Activated CD4-positive, alpha-beta T cell treated with anti-CD3 and anti-CD28 coated beads, Interleukin-2, Interleukin-6, amounts not matched to agents 100 ng/mL and 50 ng/mL, durations not matched to agents 16 hours and 8 hours (primary cell): ENCODE measurements around the gene USE1.

Experiments
- DNase-seq: peaks from one replicate; pipeline ENCODE4 v3.0.0-alpha.2; 2020

Gene USE1

DNA sequence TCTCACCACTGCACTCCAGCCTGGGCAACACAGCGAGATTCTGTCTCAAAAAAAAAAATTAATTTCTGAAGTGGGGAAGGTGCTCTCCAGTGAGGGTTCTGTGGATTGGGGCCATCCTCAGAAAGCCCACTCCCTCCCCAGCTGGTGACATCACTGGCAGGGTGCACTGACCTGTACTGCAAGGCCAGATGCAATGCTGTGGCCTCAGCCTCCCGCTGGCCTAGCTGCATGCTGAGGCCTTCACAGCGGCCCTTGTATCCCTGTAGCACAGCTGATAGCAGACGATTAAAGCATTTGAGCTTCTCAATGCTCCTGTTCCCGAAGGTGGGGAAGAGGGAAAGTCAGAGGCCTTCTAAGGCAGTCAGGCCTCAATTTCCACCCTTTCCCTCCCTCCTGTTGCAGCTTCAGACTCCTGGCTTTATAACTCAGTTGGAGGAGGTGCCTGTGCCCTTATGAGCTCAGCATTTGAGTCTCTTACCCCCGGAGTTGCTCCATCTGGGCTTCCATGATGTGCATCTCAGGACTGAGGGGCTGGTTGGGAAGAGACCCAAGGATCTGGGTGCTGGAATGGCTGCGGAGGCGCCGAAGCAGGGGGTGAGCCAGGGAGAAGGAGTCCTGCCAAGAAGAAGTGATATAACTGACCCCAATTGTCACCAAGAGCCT is 44.1 kb downstream of the USE1 start:
- no peak for DNase-seq

GRCh38 chr19:17259934-17260333 is 44.8 kb downstream of the USE1 start:
- no peak for DNase-seq

GRCh38 chr19:17260842-17261325 is 45.7 kb downstream of the USE1 start:
- DNase-seq = peak; percentile 95

GRCh38 chr19:17262557-17262956 is 47.4 kb downstream of the USE1 start:
- DNase-seq = no peak

GRCh38 chr19:17263712-17264640 is 48.8 kb downstream of the USE1 start:
- DNase-seq = no peak

DNA sequence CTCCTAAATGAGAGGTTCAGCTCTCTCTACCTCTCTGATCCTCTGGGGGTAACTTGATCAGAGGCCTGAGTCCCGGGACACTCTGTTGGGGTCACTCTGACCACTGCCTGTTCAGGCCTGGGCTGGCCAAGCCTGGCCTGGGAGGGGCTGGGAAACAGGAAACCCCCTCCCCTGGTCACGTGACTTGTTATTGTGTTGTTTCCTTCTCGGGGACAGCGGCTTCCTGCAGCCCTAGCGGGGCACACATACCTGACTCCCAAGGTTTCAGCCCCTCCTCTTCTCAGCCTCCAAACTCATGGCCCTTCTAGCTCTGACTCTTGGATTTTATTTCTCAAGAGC is 49.5 kb downstream of the USE1 start, which contains the start of gene USHBP1:
Gene USHBP1 (minus strand): TSS at position 105 of the 339 bp plus-strand sequence. CDS start 446 bp downstream, outside the sequence.
- no peak for DNase-seq

DNA sequence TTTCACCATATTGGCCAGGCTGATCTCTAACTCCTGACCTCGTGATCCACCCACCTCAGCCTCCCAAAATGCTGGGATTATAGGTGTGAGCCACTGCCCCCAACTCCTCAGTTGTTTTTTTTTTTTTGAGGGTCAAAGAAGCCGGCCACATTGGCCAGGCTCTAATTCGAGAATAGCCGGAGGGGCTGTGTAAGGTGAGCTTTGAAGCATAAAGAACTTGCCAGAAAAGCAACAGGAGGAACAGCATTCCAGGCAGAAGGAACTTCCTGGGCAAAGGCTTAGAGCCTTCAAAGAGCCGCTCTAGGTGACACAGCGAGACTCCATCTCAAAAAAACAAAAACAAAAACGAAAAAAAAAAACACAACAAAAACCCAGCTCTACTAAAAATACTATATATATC is 50.9 kb downstream of the USE1 start:
- no peak for DNase-seq

GRCh38 chr19:17266589-17266974 is 51.4 kb downstream of the USE1 start:
- no peak for DNase-seq

DNA sequence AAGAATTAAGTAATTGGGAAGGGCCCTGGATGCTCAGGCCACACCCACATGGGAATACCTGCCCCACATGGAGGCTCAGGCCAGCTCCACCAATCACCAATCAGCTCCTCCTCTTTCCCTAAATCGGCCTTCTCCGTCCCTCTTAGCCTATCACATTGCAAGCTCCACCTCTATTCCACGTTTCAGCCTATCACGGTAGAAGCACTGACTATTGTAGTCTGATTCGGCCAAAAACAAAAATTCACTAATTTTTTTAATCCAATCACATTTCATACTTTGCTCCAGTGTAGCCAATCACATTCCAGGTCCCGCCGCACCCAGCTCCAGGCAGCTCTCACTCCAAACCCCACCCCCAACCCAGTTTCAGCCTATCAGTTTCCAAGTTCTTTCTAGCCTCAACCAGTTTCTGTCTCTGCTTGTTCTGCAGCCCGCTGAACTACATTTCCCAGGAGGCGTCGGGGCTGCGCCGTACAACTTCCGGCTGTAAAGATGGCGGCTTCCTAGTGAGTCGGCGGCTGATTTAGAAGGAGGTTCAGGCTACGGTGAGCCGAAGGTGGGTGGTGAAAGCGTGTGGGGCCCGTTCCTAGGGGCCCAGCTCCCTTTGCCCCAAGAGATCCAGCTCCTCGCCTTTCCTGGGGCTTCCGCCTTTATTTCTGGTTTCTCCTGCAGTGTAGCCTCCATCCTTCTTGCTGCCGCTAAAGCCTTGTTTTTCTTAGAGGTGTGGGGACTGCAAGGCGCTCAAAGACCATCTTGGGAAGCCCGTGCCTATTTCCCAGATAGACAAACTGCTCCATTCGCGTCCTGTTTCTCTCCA is 52.0 kb downstream of the USE1 start, which contains the start of gene BABAM1:
Gene BABAM1 (plus strand): TSS at position 469 of the 814 bp plus-strand sequence. CDS start 1,364 bp downstream, outside the sequence.
- peak; percentile 99 for DNase-seq

GRCh38 chr19:17268754-17269153 is 53.6 kb downstream of the USE1 start:
- DNase-seq = no peak
